ENCODE results near the gene DIS3.
"Not testable (repeated sequence)": the region's sequence is repeated elsewhere in the genome, so short reads cannot be mapped to it uniquely, and the experiment has no call there.

DIS3 gene

DNA sequence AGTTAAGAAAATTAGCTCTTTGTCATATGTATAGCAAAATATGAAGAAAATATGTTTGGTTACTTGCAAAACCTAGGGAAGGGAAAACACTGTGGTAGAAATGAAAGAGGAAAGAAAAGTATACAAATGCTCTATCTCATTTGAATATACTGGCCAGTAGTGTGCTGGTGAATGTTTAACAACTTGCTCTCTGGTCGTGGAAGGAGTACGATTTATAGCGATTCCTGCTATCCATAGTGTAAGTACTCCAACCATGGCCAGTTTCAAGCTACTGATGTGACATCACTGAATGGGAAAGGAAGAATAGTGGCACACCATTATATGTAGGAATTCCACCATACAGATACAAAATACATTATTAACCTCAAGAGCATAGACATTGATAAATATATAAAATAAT is 44.7 kb downstream of the DIS3 start:
- DNase-seq: no peak

DNA sequence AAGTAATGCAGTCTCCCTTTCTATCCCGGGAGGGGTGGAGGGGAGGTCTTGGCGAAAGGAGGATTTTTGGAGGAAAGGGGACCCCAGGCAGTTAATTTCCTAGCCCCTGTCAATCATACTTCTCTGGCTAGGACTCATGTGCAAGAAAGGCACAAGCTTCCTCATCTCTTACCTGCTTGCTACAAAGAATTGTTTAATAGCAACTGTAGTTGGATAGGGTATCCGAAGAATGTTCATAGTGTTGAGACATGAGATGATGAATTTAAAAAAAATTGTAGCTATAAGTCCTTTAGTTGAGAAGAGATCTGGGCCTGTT is 53.5 kb downstream of the DIS3 start:
- DNase-seq: no peak

DNA sequence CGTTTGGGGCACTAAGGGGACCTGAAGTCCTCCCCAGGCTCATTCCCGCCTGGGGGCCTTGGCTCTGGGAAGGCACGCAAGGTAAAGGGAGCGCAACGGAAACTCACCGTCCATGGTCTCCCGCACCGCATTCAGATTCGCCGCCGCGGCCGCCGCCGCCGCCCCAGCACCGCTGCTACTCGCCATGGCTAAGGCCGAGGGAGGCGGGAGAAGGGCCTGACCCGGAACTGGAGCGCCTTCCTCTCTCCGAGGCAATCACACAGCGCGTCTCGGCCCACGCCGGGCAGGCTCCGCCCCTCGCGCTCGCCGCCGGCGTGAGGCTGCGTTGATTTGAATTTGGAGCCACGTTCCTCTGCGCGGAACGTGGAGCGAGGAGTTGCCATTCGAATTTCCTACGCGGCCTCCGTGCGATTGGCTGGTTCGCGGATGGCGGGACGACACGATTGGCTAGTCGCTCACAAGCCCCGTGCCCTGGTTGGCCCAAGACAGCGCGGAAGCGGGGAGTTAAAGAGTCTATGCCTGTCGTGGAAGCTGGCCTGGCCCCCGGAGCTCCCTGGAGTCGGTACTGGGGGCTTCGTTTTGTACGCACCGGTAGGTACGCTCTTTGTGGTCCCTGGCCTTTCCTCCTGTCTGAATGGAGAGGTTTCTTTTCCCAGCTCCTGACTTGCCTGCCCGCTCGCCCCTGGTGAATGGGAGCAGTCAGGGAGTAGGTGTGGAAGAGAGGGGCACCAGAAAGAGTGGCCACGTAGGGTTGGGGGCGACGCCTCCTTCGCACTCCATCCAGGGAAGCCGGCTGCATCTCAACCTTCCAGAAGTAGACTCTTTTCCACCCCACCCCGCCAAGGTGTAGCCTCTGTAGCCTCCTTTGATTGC is 54.0 kb downstream of the DIS3 start, which contains the start of the genes BORA and MZT1:
TSS of gene BORA (plus strand) at position 507 of the 873 bp plus-strand sequence. CDS start 1,018 bp downstream, outside the sequence.
TSS of gene MZT1 (minus strand) at position 213 of the 873 bp plus-strand sequence. CDS start at position 186, 27 bp downstream.
- peak; percentile 81 for DNase-seq

DNA sequence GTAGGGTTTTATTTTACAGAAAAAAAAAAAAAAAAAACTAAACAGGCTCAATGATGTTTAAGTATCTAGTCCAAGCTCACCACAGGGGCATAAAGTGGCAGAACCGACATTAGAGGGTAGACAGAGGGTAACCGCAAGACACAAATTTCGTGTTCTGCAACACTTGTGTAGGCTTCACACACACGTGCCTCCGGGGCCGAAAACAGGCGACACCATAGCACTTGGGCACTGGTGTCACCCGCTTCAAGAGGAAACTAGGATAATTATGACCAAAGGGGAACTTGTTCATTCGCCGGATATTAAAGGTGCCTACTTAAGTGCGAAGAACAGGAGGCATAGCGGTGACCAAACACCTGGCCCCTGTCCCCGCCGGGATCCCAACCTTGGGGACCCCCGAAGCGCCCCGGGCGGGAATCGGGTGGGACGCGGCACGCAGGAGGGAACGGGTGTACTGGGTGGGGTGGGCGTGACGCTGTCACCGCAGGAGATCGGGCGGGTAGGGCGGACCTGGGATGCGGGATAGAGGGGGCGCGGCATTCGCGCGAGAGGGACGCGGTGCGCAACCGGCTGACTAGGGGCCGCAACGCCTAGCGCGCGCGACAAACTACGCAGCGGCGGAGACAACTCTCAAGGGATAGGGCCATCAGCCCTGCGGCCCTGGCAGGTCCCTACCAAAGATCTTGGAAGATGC is 54.8 kb downstream of the DIS3 start:
- peak; percentile 6 for DNase-seq

GRCh38 chr13:72726185-72726584 is 55.5 kb downstream of the DIS3 start:
- not testable (repeated sequence) for DNase-seq

DNA sequence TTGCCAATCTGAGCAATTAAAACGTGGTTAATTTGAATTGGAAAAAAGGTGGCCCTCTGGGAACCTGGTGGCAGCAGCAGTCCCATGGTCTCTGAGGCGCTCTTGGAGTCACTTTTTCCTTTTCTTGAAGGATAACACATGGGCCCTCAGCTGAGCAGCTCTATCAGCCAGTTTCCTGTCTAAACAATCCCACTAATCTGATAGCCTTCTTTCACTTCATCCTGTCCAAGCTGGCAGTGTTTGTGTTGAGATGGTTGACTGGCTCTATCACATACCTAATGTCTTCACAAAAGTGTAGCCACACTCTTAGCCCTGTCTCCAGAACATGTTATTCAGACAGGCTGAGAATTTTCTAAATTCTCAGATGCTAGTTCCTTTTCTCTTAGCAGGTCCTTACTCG is 64.9 kb downstream of the DIS3 start:
- DNase-seq: no peak
